Measurements from ENCODE around the gene AZIN2. TPM values are rescaled to one million over a fixed set of nuclear protein-coding genes. Genes with fewer than 3 reads are reported as not detected.

The AZIN2 gene
- total RNA-seq, 1 donor from 2014 or later: 7.0 TPM

DNA sequence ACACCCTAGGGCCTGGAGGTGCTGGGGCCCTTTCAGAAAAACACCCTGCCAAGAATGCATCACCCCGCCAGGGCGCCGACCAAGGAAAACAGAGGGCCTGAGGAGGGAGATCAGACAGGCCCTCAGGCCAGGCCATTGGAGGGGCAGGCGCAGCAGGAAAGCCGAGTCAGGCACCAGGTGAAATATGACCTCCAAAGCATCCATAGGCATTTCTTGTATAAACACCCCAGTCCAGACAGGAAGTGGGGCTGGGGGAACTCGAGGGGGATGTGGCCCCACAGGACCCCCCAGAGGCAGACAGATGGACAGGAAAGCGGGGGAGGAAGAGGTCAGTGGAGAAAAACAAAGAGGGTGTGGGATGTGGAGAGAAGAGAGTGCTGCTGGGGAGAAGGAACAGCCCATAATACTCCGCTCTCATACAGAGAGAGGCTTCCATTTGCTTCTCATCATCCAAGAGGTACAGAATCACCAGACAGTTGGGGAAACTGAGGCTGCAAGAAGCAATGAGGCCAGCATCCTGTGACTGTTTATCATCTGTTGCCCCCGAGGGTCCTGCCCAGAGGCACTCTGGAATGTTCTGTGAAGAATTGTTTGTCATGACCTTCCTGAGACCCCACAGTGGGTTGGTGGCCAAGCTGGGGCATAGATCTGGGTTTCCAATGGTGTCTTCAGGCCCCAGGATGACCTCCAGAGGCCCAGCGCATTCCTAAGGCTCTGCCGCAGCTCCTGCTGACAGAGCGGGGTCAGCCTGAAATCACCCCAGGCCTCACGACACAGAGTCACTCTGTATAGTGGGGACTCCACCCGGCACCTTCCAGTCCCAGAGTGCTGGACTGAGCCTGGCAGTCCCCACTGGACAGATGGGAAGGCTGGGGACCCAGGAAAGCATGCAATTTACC lies 82.9 kb downstream of the AZIN2 start:
- peaks cover 15% of the 10 kb centered on the region for H3K36me3 Mint-ChIP-seq (ENCODE audit: unreplicated experiment)
- H3K27me3 Mint-ChIP-seq (ENCODE audit: unreplicated experiment): peaks cover 12% of the 10 kb centered on the region
- no peak overlapping the region for H3K27ac Mint-ChIP-seq (ENCODE audit: unreplicated experiment)
- peaks cover 20% of the 10 kb centered on the region for H3K9me3 Mint-ChIP-seq (ENCODE audit: unreplicated experiment)
- H3K4me1 Mint-ChIP-seq (ENCODE audit: low read depth, unreplicated experiment): peaks cover 27% of the 10 kb centered on the region
- TF ChIP-seq CTCF (IDR thresholded peaks at IDR 0.05; ENCODE audit: partially characterized antibody, unreplicated experiment): no peak
- H3K4me3 Mint-ChIP-seq (ENCODE audit: unreplicated experiment): peak overlapping the region; percentile 55
- DNase-seq: no peak

- Mint-ChIP-seq H3K36me3 (ENCODE audit: unreplicated experiment) (peaks cover 15% of the 10 kb centered on the region), H3K4me1 (ENCODE audit: low read depth, unreplicated experiment) (peaks cover 39% of the 10 kb centered on the region)
- DNase-seq: peak; percentile 62
Measured at GRCh38 chr1:33165209-33165608, 84.3 kb downstream of the AZIN2 start.

DNA sequence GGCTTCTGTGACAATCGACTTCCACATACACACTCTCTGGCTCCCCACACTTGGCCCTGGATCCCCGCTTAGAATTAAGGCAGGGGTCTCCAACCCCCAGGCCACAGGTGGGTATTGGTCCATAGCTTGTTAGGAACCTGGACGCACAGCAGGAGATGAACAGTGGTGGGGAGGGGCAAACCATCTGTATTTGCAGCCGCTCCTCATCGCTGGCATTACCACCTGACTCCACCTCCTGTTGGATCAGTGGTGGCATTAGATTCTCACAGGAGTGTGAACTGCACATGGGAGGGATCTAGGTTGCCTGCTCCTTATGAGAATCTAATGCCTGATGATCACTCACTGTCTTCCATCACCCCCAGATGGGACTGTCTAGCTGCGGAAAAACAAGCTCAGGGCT lies 84.9 kb downstream of the AZIN2 start:
- peaks cover 43% of the 10 kb centered on the region for H3K4me1 Mint-ChIP-seq (ENCODE audit: low read depth, unreplicated experiment)
- peaks cover 15% of the 10 kb centered on the region for H3K36me3 Mint-ChIP-seq (ENCODE audit: unreplicated experiment)
- H3K4me3 Mint-ChIP-seq (ENCODE audit: unreplicated experiment): no peak overlapping the region
- H3K9me3 Mint-ChIP-seq (ENCODE audit: unreplicated experiment): peaks cover 16% of the 10 kb centered on the region
- DNase-seq: no peak
- no peak for TF ChIP-seq CTCF (IDR thresholded peaks at IDR 0.05; ENCODE audit: partially characterized antibody, unreplicated experiment)
- peak overlapping the region; percentile 53 for H3K27ac Mint-ChIP-seq (ENCODE audit: unreplicated experiment)
- peaks cover 12% of the 10 kb centered on the region for H3K27me3 Mint-ChIP-seq (ENCODE audit: unreplicated experiment)

More at GRCh38 chr1:33165209-33165608, 84.3 kb downstream of the AZIN2 start:
- no peak for TF ChIP-seq CTCF (IDR thresholded peaks at IDR 0.05; ENCODE audit: partially characterized antibody, unreplicated experiment)
- H3K27me3 Mint-ChIP-seq (ENCODE audit: unreplicated experiment): peaks cover 13% of the 10 kb centered on the region
- H3K27ac Mint-ChIP-seq (ENCODE audit: unreplicated experiment): peak overlapping the region; percentile 53
- no peak overlapping the region for H3K4me3 Mint-ChIP-seq (ENCODE audit: unreplicated experiment)
- H3K9me3 Mint-ChIP-seq (ENCODE audit: unreplicated experiment): peaks cover 16% of the 10 kb centered on the region

DNA sequence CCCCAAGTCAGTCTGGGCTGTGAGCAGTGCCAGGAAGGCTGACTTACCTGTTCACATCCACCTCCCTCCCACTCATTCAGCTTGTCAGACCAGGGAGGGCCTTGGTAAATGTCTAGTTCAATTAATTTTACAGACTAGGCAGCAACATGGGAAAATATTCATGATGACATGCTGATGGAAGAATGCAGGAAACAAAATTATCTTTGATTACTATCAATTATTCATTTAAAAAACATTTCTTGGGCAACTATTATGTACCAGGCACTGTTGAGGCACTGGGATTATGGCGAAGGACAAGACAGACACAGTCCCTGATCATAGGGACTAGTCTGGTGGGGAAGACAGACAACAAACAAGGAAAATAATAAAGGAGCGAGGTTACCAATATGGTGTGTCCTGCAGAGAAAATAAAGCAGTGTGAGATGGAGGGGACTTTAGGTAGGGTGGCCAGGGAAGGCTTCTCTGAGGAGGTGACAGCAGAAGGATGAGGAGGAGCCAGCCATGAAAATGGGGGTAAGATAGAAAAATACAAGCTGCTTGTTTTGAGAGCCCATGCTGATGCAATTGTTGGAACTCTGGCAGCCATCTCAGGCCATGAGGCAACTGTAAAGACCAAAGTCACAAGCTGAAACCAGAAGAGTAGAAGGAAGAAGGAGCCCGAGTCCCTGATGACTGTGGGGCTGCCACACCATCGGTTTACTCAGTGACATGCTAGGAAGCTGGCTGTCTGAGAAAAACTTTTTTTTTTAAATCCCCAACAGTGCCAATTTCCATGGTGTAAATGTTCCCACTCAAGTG lies 86.9 kb downstream of the AZIN2 start:
- peaks cover 11% of the 10 kb centered on the region for H3K27me3 Mint-ChIP-seq (ENCODE audit: unreplicated experiment)
- DNase-seq: no peak
- peaks cover 13% of the 10 kb centered on the region for H3K9me3 Mint-ChIP-seq (ENCODE audit: unreplicated experiment)
- H3K36me3 Mint-ChIP-seq (ENCODE audit: unreplicated experiment): peaks cover 15% of the 10 kb centered on the region
- TF ChIP-seq CTCF (IDR thresholded peaks at IDR 0.05; ENCODE audit: partially characterized antibody, unreplicated experiment): no peak
- peaks cover 47% of the 10 kb centered on the region for H3K4me1 Mint-ChIP-seq (ENCODE audit: low read depth, unreplicated experiment)
- H3K27ac Mint-ChIP-seq (ENCODE audit: unreplicated experiment): peak overlapping the region; percentile 62
- H3K4me3 Mint-ChIP-seq (ENCODE audit: unreplicated experiment): peak overlapping the region; percentile 16
